PC-3 (cell line): ENCODE results near the gene PLG. TPM values are rescaled to one million over a fixed set of nuclear protein-coding genes. Genes with fewer than 3 reads are reported as not detected.
A peak's percentile ranks its signal among the peaks of the same experiment; 100 is the strongest.
"Not testable (repeated sequence)": the region's sequence is repeated elsewhere in the genome, so short reads cannot be mapped to it uniquely, and the experiment has no call there.

ENCODE experiments used
- ATAC-seq: fragments of 200-7000 bp; cut with Tn5 transposase; 2 replicates; pipeline ENCODE4 v1.9.1; 2020; ENCODE audit warnings: mild to moderate bottlenecking, moderate library complexity
- BruUV-seq: library from RNA; stranded (reverse); fragments of 400-500 nt; replicated peaks from 2 replicates; lab custom pipeline; 2021; lab: Mats Ljungman, UMichigan
- CTCF ChIA-PET: fragments of 300-600 bp; sonication (Branson Sonifier 250); formaldehyde crosslinking; loops from one replicate; lab custom pipeline; 2022; ENCODE audit warnings: antibody characterized with exemption; lab: Charles Lee
- POLR2A ChIA-PET: fragments of 300-600 bp; sonication (Branson Sonifier 250); formaldehyde crosslinking; loops from one replicate; lab custom pipeline; 2022; ENCODE audit warnings: antibody characterized with exemption; ENCODE audit not compliant: unreplicated experiment; lab: Charles Lee
- DNase-seq: peaks from one replicate; pipeline ENCODE4 v3.0.0-alpha.2; 2015
- H2AFZ ChIP-seq: fragments of 300-600 bp; sonication (generic); 2 replicates; pipeline ENCODE4 v1.6.0; 2016; ENCODE audit warnings: antibody characterized with exemption, low read length
- H3F3A ChIP-seq: fragments of 300-600 bp; sonication (generic); one replicate; pipeline ENCODE4 v1.6.0; 2017; ENCODE audit warnings: antibody characterized with exemption, low read length, control low read depth, mild to moderate bottlenecking; ENCODE audit not compliant: unreplicated experiment
- H3K27ac ChIP-seq: fragments of 300-600 bp; sonication (generic); 2 replicates; pipeline ENCODE4 v1.5.1; 2016; ENCODE audit warnings: mild to moderate bottlenecking, low read length
- H3K27me3 ChIP-seq: fragments of 300-600 bp; sonication (generic); 2 replicates; pipeline ENCODE4 v1.6.1; 2016; ENCODE audit warnings: low read length, mixed read lengths
- H3K36me3 ChIP-seq: fragments of 300-600 bp; sonication (generic); 2 replicates; pipeline ENCODE4 v1.6.1; 2016; ENCODE audit warnings: low read depth, mixed run types, low read length, mixed read lengths
- H3K4me1 ChIP-seq: fragments of 300-600 bp; sonication (generic); 2 replicates; pipeline ENCODE4 v1.5.1; 2016; ENCODE audit warnings: low read length; ENCODE audit not compliant: insufficient read depth
- H3K4me2 ChIP-seq: fragments of 300-600 bp; sonication (generic); 2 replicates; pipeline ENCODE4 v1.6.0; 2016; ENCODE audit warnings: low read length
- H3K4me3 ChIP-seq: fragments of 300-600 bp; sonication (generic); 2 replicates; pipeline ENCODE4 v1.5.1; 2016; ENCODE audit warnings: mild to moderate bottlenecking, low read length, mixed read lengths
- H3K79me2 ChIP-seq: fragments of 300-600 bp; sonication (generic); 2 replicates; pipeline ENCODE4 v1.6.1; 2017; ENCODE audit warnings: low read length, mixed read lengths
- H3K9ac ChIP-seq: fragments of 300-600 bp; sonication (generic); 2 replicates; pipeline ENCODE4 v1.6.0; 2016; ENCODE audit warnings: mild to moderate bottlenecking, low read length
- H3K9me2 ChIP-seq: fragments of 300-600 bp; sonication (generic); replicated peaks from 2 replicates; pipeline ENCODE4 v1.6.1; 2016; ENCODE audit warnings: mixed run types, low read length, mixed read lengths
- H3K9me3 ChIP-seq: fragments of 300-600 bp; sonication (generic); 2 replicates; pipeline ENCODE4 v1.6.1; 2016; ENCODE audit warnings: low read length, mixed read lengths
- H4K20me1 ChIP-seq: fragments of 300-600 bp; sonication (generic); 2 replicates; pipeline ENCODE4 v1.6.1; 2016; ENCODE audit warnings: low read length, mixed read lengths
- EZH2 ChIP-seq: fragments of 300-600 bp; sonication (generic); IDR thresholded peaks from one replicate; pipeline ENCODE4 v1.6.1; 2017; ENCODE audit warnings: antibody characterized with exemption, mild to moderate bottlenecking, low read length; ENCODE audit not compliant: unreplicated experiment
- EZH2phosphoT487 ChIP-seq: fragments of 300-600 bp; sonication (generic); IDR thresholded peaks from 2 replicates; pipeline ENCODE4 v1.6.1; 2018; ENCODE audit warnings: mild to moderate bottlenecking, antibody characterized with exemption, low read length, borderline replicate concordance
- intact Hi-C: fragments of 100-400 bp; cut with micrococcal nuclease; formaldehyde crosslinking; loops from 2 replicates; pipeline ENCODE4 v1.9.0; 2023
- total RNA-seq: library from RNA; depleted of rRNA; stranded (reverse); fragments of >200 nt; gene quantifications from 2 replicates; pipeline ENCODE4 v1.2.3, GENCODE V29; 2014
- TF ChIP-seq, protein P1 (sequence below): fragments of 300-600 bp; sonication (generic); conservative IDR thresholded peaks from 2 replicates; pipeline ENCODE4 v1.5.1; 2017; ENCODE audit warnings: antibody characterized with exemption, low read depth, mild to moderate bottlenecking, low read length

Gene PLG
- total RNA-seq, 1 experiment from 2014 or later = not detected

DNA sequence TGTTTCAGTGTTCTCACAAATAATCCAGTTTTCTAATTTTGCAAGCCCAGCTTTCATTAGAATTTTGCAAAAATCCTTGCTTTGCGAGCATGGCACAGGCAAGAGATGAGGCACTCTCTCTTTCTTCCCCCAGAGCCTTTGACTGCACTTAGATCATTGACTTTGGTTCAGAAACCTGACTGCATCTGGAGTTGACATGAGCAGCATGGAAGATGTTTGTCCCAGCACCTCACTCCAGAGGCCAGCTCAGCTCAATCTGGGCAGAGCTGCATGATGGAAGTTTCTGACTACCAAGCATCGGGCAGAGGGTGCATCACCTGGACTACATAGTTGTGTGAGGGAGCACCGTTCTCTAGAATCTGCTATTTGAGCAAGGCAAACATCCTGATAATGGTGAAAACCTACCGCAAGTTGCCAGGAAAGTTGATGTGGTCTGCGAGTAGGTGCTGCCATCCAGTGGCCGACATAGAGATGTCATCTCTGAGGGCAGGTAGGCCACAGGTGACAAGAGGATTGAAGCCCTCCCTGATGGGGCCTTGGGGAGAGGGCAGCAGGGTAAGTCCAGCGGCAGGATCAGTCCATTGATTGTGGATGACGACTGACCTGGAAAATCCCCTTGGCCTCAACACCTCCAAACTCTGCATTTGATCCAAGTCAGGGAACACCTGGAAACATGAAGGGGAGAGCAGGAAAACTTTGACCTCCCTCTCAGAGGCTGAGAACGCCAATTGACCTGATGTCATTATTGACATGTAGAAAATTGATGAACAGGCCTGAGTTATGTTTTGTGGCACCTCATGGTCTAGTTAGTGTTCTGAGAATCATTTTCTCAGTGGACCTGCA lies 34.2 kb upstream of the PLG start:
- Histone ChIP-seq H3K27ac (no peak overlapping the region), H3K9me3 (no peaks in the 10 kb centered on the region), H3K4me1 (no peaks in the 10 kb centered on the region), H3K4me3 (no peak overlapping the region), H3K36me3 (no peaks in the 10 kb centered on the region), H3K9ac (no peak overlapping the region), H3F3A (no peaks in the 10 kb centered on the region), H3K27me3 (peaks cover 25% of the 10 kb centered on the region), H3K4me2 (no peak overlapping the region), H2AFZ (no peak overlapping the region), H3K9me2 (no peaks in the 10 kb centered on the region), H3K79me2 (no peaks in the 10 kb centered on the region), H4K20me1 (no peaks in the 10 kb centered on the region)
- TF ChIP-seq EZH2phosphoT487 = no peak
- TF ChIP-seq EZH2 = no peak
- TF ChIP-seq, protein P1, sequence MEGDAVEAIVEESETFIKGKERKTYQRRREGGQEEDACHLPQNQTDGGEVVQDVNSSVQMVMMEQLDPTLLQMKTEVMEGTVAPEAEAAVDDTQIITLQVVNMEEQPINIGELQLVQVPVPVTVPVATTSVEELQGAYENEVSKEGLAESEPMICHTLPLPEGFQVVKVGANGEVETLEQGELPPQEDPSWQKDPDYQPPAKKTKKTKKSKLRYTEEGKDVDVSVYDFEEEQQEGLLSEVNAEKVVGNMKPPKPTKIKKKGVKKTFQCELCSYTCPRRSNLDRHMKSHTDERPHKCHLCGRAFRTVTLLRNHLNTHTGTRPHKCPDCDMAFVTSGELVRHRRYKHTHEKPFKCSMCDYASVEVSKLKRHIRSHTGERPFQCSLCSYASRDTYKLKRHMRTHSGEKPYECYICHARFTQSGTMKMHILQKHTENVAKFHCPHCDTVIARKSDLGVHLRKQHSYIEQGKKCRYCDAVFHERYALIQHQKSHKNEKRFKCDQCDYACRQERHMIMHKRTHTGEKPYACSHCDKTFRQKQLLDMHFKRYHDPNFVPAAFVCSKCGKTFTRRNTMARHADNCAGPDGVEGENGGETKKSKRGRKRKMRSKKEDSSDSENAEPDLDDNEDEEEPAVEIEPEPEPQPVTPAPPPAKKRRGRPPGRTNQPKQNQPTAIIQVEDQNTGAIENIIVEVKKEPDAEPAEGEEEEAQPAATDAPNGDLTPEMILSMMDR = peak; percentile 74
- ATAC-seq (peak; percentile 57), DNase-seq (peak; percentile 57)
- ChIA-PET POLR2A (no interaction called here), CTCF (no interaction called here)
- intact Hi-C loops = loop anchor here (1.0 kb wide), 1 partner anchor 149 kb away; no protein-coding TSS in a partner anchor
- BruUV-seq = no TSS peak

DNA sequence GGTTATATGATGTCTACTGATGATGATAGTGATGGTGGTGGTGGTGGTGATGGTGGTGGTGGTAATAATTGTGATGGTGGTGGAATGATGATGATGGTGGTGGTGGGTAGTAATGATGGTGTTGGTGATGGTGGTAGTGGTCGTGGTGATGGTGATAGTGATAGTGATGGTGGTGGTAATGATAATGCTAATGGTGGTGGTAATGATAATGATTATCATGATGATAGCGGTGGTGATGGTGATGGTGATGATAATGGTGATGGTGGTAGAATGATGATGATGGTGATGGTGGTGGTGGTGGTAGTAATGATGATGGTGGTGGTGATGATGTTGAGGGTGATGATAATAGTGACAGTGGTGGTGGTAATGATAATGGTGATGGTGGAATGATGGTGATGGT lies 33.5 kb upstream of the PLG start:
- ATAC-seq (no peak), DNase-seq (no peak)
- H2AFZ ChIP-seq = no peak overlapping the region
- H3K27ac ChIP-seq = no peak overlapping the region
- no TSS peak for BruUV-seq
- ChIA-PET POLR2A (no interaction called here), CTCF (no interaction called here)
- intact Hi-C loops = loop anchor here (1.0 kb wide), 1 partner anchor 149 kb away; no protein-coding TSS in a partner anchor
- H3K9me2 ChIP-seq = no peaks in the 10 kb centered on the region
- H3F3A ChIP-seq = no peaks in the 10 kb centered on the region
- TF ChIP-seq EZH2phosphoT487 (no peak), EZH2 (no peak)
- TF ChIP-seq, protein P1 = no peak
- H3K9ac ChIP-seq = no peak overlapping the region
- H4K20me1 ChIP-seq = no peaks in the 10 kb centered on the region
- H3K79me2 ChIP-seq = no peaks in the 10 kb centered on the region
- H3K36me3 ChIP-seq = no peaks in the 10 kb centered on the region
- no peak overlapping the region for H3K4me2 ChIP-seq
- H3K4me1 ChIP-seq = no peaks in the 10 kb centered on the region
- no peaks in the 10 kb centered on the region for H3K9me3 ChIP-seq
- H3K4me3 ChIP-seq = no peak overlapping the region
- H3K27me3 ChIP-seq = peaks cover 18% of the 10 kb centered on the region

DNA sequence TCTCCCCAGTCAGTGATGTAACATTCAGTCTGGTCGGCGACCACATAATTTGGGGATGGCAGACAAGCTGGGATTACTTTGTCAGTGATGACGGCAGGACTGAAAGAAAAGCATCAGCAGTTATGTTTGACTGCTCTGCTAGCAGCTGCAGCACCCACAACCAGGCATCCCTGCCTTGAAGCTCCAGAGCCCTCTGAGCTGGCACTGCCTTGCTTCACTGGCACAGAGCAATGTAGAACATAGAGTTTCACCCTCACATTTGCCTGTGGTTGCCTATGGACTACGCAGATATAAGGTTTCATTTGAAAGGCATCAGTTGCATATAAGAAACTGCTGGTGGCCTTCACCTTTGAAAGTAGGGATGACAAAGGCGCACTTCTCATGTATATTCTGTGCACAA lies 25.6 kb upstream of the PLG start:
- DNase-seq, H3K4me2 ChIP-seq, H3K79me2 ChIP-seq, ATAC-seq, H3F3A ChIP-seq, H4K20me1 ChIP-seq, H3K27ac ChIP-seq, H3K4me1 ChIP-seq, H2AFZ ChIP-seq, CTCF ChIA-PET, H3K9me2 ChIP-seq, H3K36me3 ChIP-seq, BruUV-seq, H3K9ac ChIP-seq, H3K4me3 ChIP-seq, POLR2A ChIA-PET, H3K9me3 ChIP-seq, intact Hi-C loops, H3K27me3 ChIP-seq: not testable (repeated sequence)
